ENCODE data around the gene CAV3. TPM values are rescaled to one million over a fixed set of nuclear protein-coding genes. Genes with fewer than 3 reads are reported as not detected.

CAV3 gene
- total and polyA plus RNA-seq, 10 of the 15 experiments (the other 5 are each of a cell fraction or from before 2014, with no cell fraction given), result not detected

GRCh38 chr3:8775602-8776001 lies 42.0 kb downstream of the CAV3 start:
- FAIRE-seq (no peak), ATAC-seq (no peak), DNase-seq (ENCODE audit: low read depth, low spot score) (no peak)
- ChIA-PET POLR2A (no interaction called here), SMC1A (ENCODE audit: uncharacterized antibody, unreplicated experiment) (no interaction called here), CTCF (no interaction called here), RAD21 (ENCODE audit: unreplicated experiment) (no interaction called here)
- H3K4me1 ChIP-seq (ENCODE audit: control insufficient read depth, insufficient read depth, low read length), result no peaks in the 10 kb centered on the region; the same call in 1 of the 2 replicates
- H3K4me3 ChIP-seq, result no peak overlapping the region
- in situ Hi-C loops (cut with MboI) (no loop called here), intact Hi-C loops (cut with micrococcal nuclease; ENCODE audit: unreplicated experiment) (no loop called here)
- H3K4me2 ChIP-seq (ENCODE audit: control insufficient read depth, insufficient read depth), result no peak overlapping the region
- no TSS peak for BruUV-seq (replicated peaks)
- H3K79me2 ChIP-seq (ENCODE audit: control insufficient read depth, insufficient read depth, low read length), result no peaks in the 10 kb centered on the region
- no peak overlapping the region for H3K27ac ChIP-seq (ENCODE audit: control insufficient read depth, insufficient read depth)
- H2AFZ ChIP-seq (ENCODE audit: control insufficient read depth, low read depth, low read length), result no peak overlapping the region
- H3K9ac ChIP-seq (ENCODE audit: control insufficient read depth, insufficient read depth, low read length), result no peak overlapping the region
- no peaks in the 10 kb centered on the region for H3K9me3 ChIP-seq (replicated peaks; ENCODE audit: control insufficient read depth, insufficient read depth, low read length)
- WGBS (ENCODE audit: insufficient coverage, insufficient replicate concordance, low lambda C conversion rate, missing lambda C conversion rate), result 64% methylated on average over 6 of the region's 6 CpGs
- no peaks in the 10 kb centered on the region for H3K27me3 ChIP-seq (replicated peaks in 1 of 2; ENCODE audit: control insufficient read depth in 2 of 2, insufficient read depth in 2 of 2, low read length in 1 of 2)
- H4K20me1 ChIP-seq (ENCODE audit: control insufficient read depth, insufficient read depth), result no peaks in the 10 kb centered on the region; the same call in 1 of the 2 replicates
- H3K36me3 ChIP-seq (ENCODE audit: control insufficient read depth in 2 of 2, insufficient read depth in 2 of 2, low read length in 1 of 2), result no peaks in the 10 kb centered on the region
- no peak for TF ChIP-seq TCF7 (IDR thresholded peaks at IDR 0.05; ENCODE audit: borderline replicate concordance)
- no peak for TF ChIP-seq NFYB (IDR thresholded peaks at IDR 0.05; ENCODE audit: insufficient read depth, low read depth, low read length)
- TF ChIP-seq BACH1 (IDR thresholded peaks at IDR 0.05; ENCODE audit: borderline replicate concordance), result no peak
- TF ChIP-seq IKZF2 (IDR thresholded peaks at IDR 0.05), result no peak
- no peak for TF ChIP-seq CREB1 (IDR thresholded peaks at IDR 0.05; ENCODE audit: low read depth)
- no peak for TF ChIP-seq RAD21 (IDR thresholded peaks at IDR 0.05; ENCODE audit: insufficient read depth, low read depth, low read length)
- no peak for TF ChIP-seq CBX3 (IDR thresholded peaks at IDR 0.05; ENCODE audit: borderline replicate concordance, low read depth)
- TF ChIP-seq ESRRA (IDR thresholded peaks at IDR 0.05; ENCODE audit: low read length), result no peak
- TF ChIP-seq POLR2AphosphoS5 (IDR thresholded peaks at IDR 0.05; ENCODE audit: low read length), result no peak

DNA sequence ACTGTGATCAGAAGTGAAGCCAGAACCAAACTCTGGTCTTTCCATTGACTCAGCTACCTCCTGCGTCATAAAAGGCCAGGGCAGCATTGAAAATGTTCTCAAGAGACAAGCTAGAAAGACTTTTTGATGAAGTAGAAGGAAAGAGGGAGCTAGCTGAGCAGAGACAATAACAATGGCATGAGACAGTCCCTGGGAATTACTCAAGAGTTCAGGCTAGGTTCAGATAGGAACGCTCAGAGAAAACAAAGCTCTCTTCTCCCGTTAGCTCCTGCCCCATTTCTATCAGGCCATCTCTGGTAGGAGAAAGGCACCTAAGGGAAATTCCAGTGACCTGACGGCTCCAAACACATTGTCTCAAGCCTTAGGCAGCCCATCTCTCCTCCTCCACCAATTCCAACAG lies 42.8 kb downstream of the CAV3 start:
- FAIRE-seq, result no peak
- no peak for DNase-seq (ENCODE audit: low read depth, low spot score)
- no peak for ATAC-seq
- H3K4me2 ChIP-seq (ENCODE audit: control insufficient read depth, insufficient read depth), result no peak overlapping the region
- H3K36me3 ChIP-seq (ENCODE audit: control insufficient read depth in 2 of 2, insufficient read depth in 2 of 2, low read length in 1 of 2), result no peaks in the 10 kb centered on the region
- no peaks in the 10 kb centered on the region; the same call in 1 of the 2 replicates for H4K20me1 ChIP-seq (ENCODE audit: control insufficient read depth, insufficient read depth)
- TF ChIP-seq KLF5 (IDR thresholded peaks at IDR 0.05; ENCODE audit: partially characterized antibody), result no peak
- no peak for TF ChIP-seq ZSCAN29 (IDR thresholded peaks at IDR 0.05)
- no peak for TF ChIP-seq ATF3 (IDR thresholded peaks at IDR 0.05; ENCODE audit: borderline replicate concordance, extremely low read depth, low read depth, low read length)
- no peaks in the 10 kb centered on the region for H3K27me3 ChIP-seq (replicated peaks in 1 of 2; ENCODE audit: control insufficient read depth in 2 of 2, insufficient read depth in 2 of 2, low read length in 1 of 2)
- no peaks in the 10 kb centered on the region; the same call in 1 of the 2 replicates for H3K4me1 ChIP-seq (ENCODE audit: control insufficient read depth, insufficient read depth, low read length)
- RAD21 ChIA-PET (ENCODE audit: unreplicated experiment), result no interaction called here
- H2AFZ ChIP-seq (ENCODE audit: control insufficient read depth, low read depth, low read length), result no peak overlapping the region
- no peak overlapping the region for H3K4me3 ChIP-seq
- 64% methylated on average over 4 of the region's 4 CpGs for WGBS (ENCODE audit: insufficient coverage, insufficient replicate concordance, low lambda C conversion rate, missing lambda C conversion rate)
- intact Hi-C loops (cut with micrococcal nuclease; ENCODE audit: unreplicated experiment), result no loop called here
- no peak overlapping the region for H3K27ac ChIP-seq (ENCODE audit: control insufficient read depth, insufficient read depth)
- CTCF ChIA-PET, result interaction anchor here (1.0 kb wide), 1 partner anchor 8 kb away, joined by 3 read pairs; no protein-coding TSS in a partner anchor
- H3K9me3 ChIP-seq (replicated peaks; ENCODE audit: control insufficient read depth, insufficient read depth, low read length), result no peaks in the 10 kb centered on the region
- no peak overlapping the region for H3K9ac ChIP-seq (ENCODE audit: control insufficient read depth, insufficient read depth, low read length)
- POLR2A ChIA-PET, result no interaction called here
- in situ Hi-C loops (cut with MboI), result no loop called here
- SMC1A ChIA-PET (ENCODE audit: uncharacterized antibody, unreplicated experiment), result no interaction called here
- H3K79me2 ChIP-seq (ENCODE audit: control insufficient read depth, insufficient read depth, low read length), result no peaks in the 10 kb centered on the region
- BruUV-seq (replicated peaks), result no TSS peak
